ENCODE data around the gene DNAJC11. TPM values are rescaled to one million over a fixed set of nuclear protein-coding genes. Genes with fewer than 3 reads are reported as not detected.
A peak's percentile ranks its signal among the peaks of the same experiment; 100 is the strongest.
"Not testable (repeated sequence)": the region's sequence is repeated elsewhere in the genome, so short reads cannot be mapped to it uniquely, and the experiment has no call there.

DNAJC11 gene
- polyA plus RNA-seq, 4 donors, result 37.8 to 52.6 (median 40.3) TPM

- 93 to 94% (median 94%) methylated on average over 23 of the region's 23 CpGs for WGBS, 3 donors
- no peak overlapping the region for H3K27ac ChIP-seq (ENCODE audit: low read depth in 1 of 3, low read length in 2 of 3)
- no peak for FAIRE-seq
Measured at GRCh38 chr1:6653436-6654290, 48.0 kb downstream of the DNAJC11 start.

DNA sequence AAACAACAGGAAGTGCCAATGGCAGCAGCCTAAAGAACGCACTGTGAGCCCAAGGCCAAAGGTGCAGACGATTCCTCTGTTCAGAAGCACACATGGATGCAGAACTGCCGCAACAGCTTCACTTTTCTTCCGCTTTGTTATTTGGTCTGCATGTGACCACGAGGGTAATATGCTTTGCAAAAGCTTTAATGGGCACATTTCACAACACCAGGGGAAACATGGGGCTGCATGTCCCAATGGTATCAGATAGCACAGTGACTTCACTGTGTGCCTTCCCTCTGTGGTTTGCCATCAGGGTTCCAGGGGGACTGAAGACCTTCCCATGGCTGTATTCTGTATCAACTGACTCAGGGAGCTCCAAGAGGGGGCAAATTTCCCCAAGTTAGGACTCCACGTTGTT, 48.6 kb downstream of the DNAJC11 start:
- no peak for FAIRE-seq

More at GRCh38 chr1:6653436-6654290, 48.0 kb downstream of the DNAJC11 start:
- no peak overlapping the region for H3K4me3 ChIP-seq (ENCODE audit: low read depth in 1 of 3, low read length in 3 of 3)
- H3K9me3 ChIP-seq (ENCODE audit: control insufficient read depth in 2 of 2, insufficient read depth in 1 of 2, low read depth in 1 of 2, low read length in 1 of 2), result no peaks in the 10 kb centered on the region
- DNase-seq, result no peak
- no peaks in the 10 kb centered on the region for H3K27me3 ChIP-seq (ENCODE audit: control insufficient read depth in 3 of 3, insufficient read depth in 3 of 3, low read length in 3 of 3)
- no peaks in the 10 kb centered on the region for H3K4me1 ChIP-seq (ENCODE audit: control insufficient read depth in 3 of 3, insufficient read depth in 2 of 3, low read depth in 1 of 3, low read length in 2 of 3)
- H3K36me3 ChIP-seq (ENCODE audit: control insufficient read depth in 3 of 3, insufficient read depth in 2 of 3, low read depth in 1 of 3, low read length in 3 of 3), result peaks cover 14 to 55% (median 15%) of the 10 kb centered on the region in 3 donors

GRCh38 chr1:6651909-6652308, 49.7 kb downstream of the DNAJC11 start:
- FAIRE-seq, result no peak
- 85 to 94% (median 93%) methylated on average over 17 of the region's 17 CpGs for WGBS, 3 donors

More for the DNA sequence above, 48.6 kb downstream of the DNAJC11 start:
- Histone ChIP-seq H3K4me1 (ENCODE audit: control insufficient read depth in 3 of 3, insufficient read depth in 2 of 3, low read depth in 1 of 3, low read length in 2 of 3) (no peaks in the 10 kb centered on the region), H3K27ac (ENCODE audit: low read depth in 1 of 3, low read length in 2 of 3) (no peak overlapping the region), H3K9me3 (ENCODE audit: control insufficient read depth in 2 of 2, insufficient read depth in 1 of 2, low read depth in 1 of 2, low read length in 1 of 2) (no peaks in the 10 kb centered on the region), H3K27me3 (ENCODE audit: control insufficient read depth in 3 of 3, insufficient read depth in 3 of 3, low read length in 3 of 3) (no peaks in the 10 kb centered on the region), H3K36me3 (ENCODE audit: control insufficient read depth in 3 of 3, insufficient read depth in 2 of 3, low read depth in 1 of 3, low read length in 3 of 3) (peaks cover 14 to 54% (median 15%) of the 10 kb centered on the region in 3 donors), H3K4me3 (ENCODE audit: low read depth in 1 of 3, low read length in 3 of 3) (no peak overlapping the region)
- no peak for DNase-seq
- 75 to 86% (median 86%) methylated on average over 6 of the region's 6 CpGs for WGBS, 3 donors

DNA sequence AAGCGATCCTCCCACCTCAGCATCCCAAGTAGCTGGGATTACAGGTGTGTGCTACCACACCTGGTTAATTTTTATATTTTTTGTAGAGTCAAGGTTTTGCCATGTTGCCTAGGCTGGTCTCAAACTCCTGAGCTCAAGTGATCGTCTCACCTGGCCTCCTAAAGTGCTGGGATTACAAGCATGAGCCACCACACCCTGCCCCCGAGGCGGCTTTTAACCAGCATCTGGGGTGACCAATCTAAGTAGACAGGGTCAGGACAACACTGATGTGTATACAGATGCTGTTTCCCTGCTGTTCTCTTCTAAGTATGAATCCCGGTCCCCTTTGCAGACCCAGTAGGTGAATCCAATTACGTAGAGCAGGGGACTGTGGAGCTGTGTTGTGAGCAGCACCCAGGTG, 53.1 kb downstream of the DNAJC11 start:
- Histone ChIP-seq H3K4me1 (ENCODE audit: control insufficient read depth in 3 of 3, insufficient read depth in 2 of 3, low read depth in 1 of 3, low read length in 2 of 3) (no peaks in the 10 kb centered on the region), H3K27ac (ENCODE audit: low read depth in 1 of 3, low read length in 2 of 3) (no peak overlapping the region), H3K36me3 (ENCODE audit: control insufficient read depth in 3 of 3, insufficient read depth in 2 of 3, low read depth in 1 of 3, low read length in 3 of 3) (peaks cover 15 to 64% (median 17%) of the 10 kb centered on the region in 3 donors), H3K9me3 (ENCODE audit: control insufficient read depth in 2 of 2, insufficient read depth in 1 of 2, low read depth in 1 of 2, low read length in 1 of 2) (no peaks in the 10 kb centered on the region), H3K4me3 (ENCODE audit: low read depth in 1 of 3, low read length in 3 of 3) (no peak overlapping the region), H3K27me3 (ENCODE audit: control insufficient read depth in 3 of 3, insufficient read depth in 3 of 3, low read length in 3 of 3) (no peaks in the 10 kb centered on the region)
- WGBS, 3 donors, result 91 to 95% (median 94%) methylated on average over 6 of the region's 6 CpGs
- DNase-seq, result no peak
- no peak for FAIRE-seq

More at GRCh38 chr1:6651909-6652308, 49.7 kb downstream of the DNAJC11 start:
- H3K27ac ChIP-seq (ENCODE audit: low read depth in 1 of 3, low read length in 2 of 3), result no peak overlapping the region
- H3K36me3 ChIP-seq (ENCODE audit: control insufficient read depth in 3 of 3, insufficient read depth in 2 of 3, low read depth in 1 of 3, low read length in 3 of 3), result peaks cover 13 to 46% (median 15%) of the 10 kb centered on the region in 3 donors
- DNase-seq, result no peak
- H3K27me3 ChIP-seq (ENCODE audit: control insufficient read depth in 3 of 3, insufficient read depth in 3 of 3, low read length in 3 of 3), result no peaks in the 10 kb centered on the region
- H3K4me1 ChIP-seq (ENCODE audit: control insufficient read depth in 3 of 3, insufficient read depth in 2 of 3, low read depth in 1 of 3, low read length in 2 of 3), result no peaks in the 10 kb centered on the region
- no peak overlapping the region for H3K4me3 ChIP-seq (ENCODE audit: low read depth in 1 of 3, low read length in 3 of 3)
- H3K9me3 ChIP-seq (ENCODE audit: control insufficient read depth in 2 of 2, insufficient read depth in 1 of 2, low read depth in 1 of 2, low read length in 1 of 2), result no peaks in the 10 kb centered on the region

GRCh38 chr1:6646499-6647148, 55.0 kb downstream of the DNAJC11 start:
- peaks cover 4 to 64% (median 10%) of the 10 kb centered on the region in 3 donors for H3K36me3 ChIP-seq (ENCODE audit: control insufficient read depth in 3 of 3, insufficient read depth in 2 of 3, low read depth in 1 of 3, low read length in 3 of 3)

GRCh38 chr1:6645018-6645417, 56.6 kb downstream of the DNAJC11 start:
- H3K27ac ChIP-seq (ENCODE audit: low read depth in 1 of 3, low read length in 2 of 3), result no peak overlapping the region
- WGBS, 3 donors, result 92 to 95% (median 92%) methylated on average over 7 of the region's 7 CpGs
- no peak for FAIRE-seq

More at GRCh38 chr1:6646499-6647148, 55.0 kb downstream of the DNAJC11 start:
- Histone ChIP-seq H3K9me3 (ENCODE audit: control insufficient read depth in 2 of 2, insufficient read depth in 1 of 2, low read depth in 1 of 2, low read length in 1 of 2) (no peaks in the 10 kb centered on the region), H3K27me3 (ENCODE audit: control insufficient read depth in 3 of 3, insufficient read depth in 3 of 3, low read length in 3 of 3) (no peaks in the 10 kb centered on the region), H3K4me3 (ENCODE audit: low read depth in 1 of 3, low read length in 3 of 3) (no peak overlapping the region), H3K4me1 (ENCODE audit: control insufficient read depth in 3 of 3, insufficient read depth in 2 of 3, low read depth in 1 of 3, low read length in 2 of 3) (no peaks in the 10 kb centered on the region), H3K27ac (ENCODE audit: low read depth in 1 of 3, low read length in 2 of 3) (no peak overlapping the region)
- 62 to 65% (median 64%) methylated on average over 9 to 10 of the region's 10 CpGs for whole genome bisulfite sequencing, 3 donors
- peak; percentile 28 to 38 for DNase-seq
- no peak for FAIRE-seq

GRCh38 chr1:6640867-6641266, 60.7 kb downstream of the DNAJC11 start:
- H3K27ac ChIP-seq (ENCODE audit: low read depth in 1 of 3, low read length in 2 of 3); H3K4me1 ChIP-seq (ENCODE audit: control insufficient read depth in 3 of 3, insufficient read depth in 2 of 3, low read depth in 1 of 3, low read length in 2 of 3); H3K4me3 ChIP-seq (ENCODE audit: low read depth in 1 of 3, low read length in 3 of 3); DNase-seq; H3K27me3 ChIP-seq (ENCODE audit: control insufficient read depth in 3 of 3, insufficient read depth in 3 of 3, low read length in 3 of 3); H3K9me3 ChIP-seq (ENCODE audit: control insufficient read depth in 2 of 2, insufficient read depth in 1 of 2, low read depth in 1 of 2, low read length in 1 of 2); FAIRE-seq: not testable (repeated sequence)
- H3K36me3 ChIP-seq (ENCODE audit: control insufficient read depth in 3 of 3, insufficient read depth in 2 of 3, low read depth in 1 of 3, low read length in 3 of 3), result peaks cover 8 to 88% (median 17%) of the 10 kb centered on the region in 3 donors
- WGBS, 3 donors, result 91 to 98% (median 93%) methylated on average over 3 of the region's 3 CpGs

More at GRCh38 chr1:6645018-6645417, 56.6 kb downstream of the DNAJC11 start:
- no peak for DNase-seq
- H3K4me3 ChIP-seq (ENCODE audit: low read depth in 1 of 3, low read length in 3 of 3), result no peak overlapping the region
- no peaks in the 10 kb centered on the region for H3K4me1 ChIP-seq (ENCODE audit: control insufficient read depth in 3 of 3, insufficient read depth in 2 of 3, low read depth in 1 of 3, low read length in 2 of 3)
- no peaks in the 10 kb centered on the region for H3K27me3 ChIP-seq (ENCODE audit: control insufficient read depth in 3 of 3, insufficient read depth in 3 of 3, low read length in 3 of 3)
- H3K36me3 ChIP-seq (ENCODE audit: control insufficient read depth in 3 of 3, insufficient read depth in 2 of 3, low read depth in 1 of 3, low read length in 3 of 3), result peaks cover 2 to 59% (median 10%) of the 10 kb centered on the region in 3 donors
- no peaks in the 10 kb centered on the region for H3K9me3 ChIP-seq (ENCODE audit: control insufficient read depth in 2 of 2, insufficient read depth in 1 of 2, low read depth in 1 of 2, low read length in 1 of 2)

GRCh38 chr1:6638226-6638625, 63.4 kb downstream of the DNAJC11 start:
- Histone ChIP-seq H3K4me3 (ENCODE audit: low read depth in 1 of 3, low read length in 3 of 3) (no peak overlapping the region), H3K9me3 (ENCODE audit: control insufficient read depth in 2 of 2, insufficient read depth in 1 of 2, low read depth in 1 of 2, low read length in 1 of 2) (no peaks in the 10 kb centered on the region), H3K36me3 (ENCODE audit: control insufficient read depth in 3 of 3, insufficient read depth in 2 of 3, low read depth in 1 of 3, low read length in 3 of 3) (peaks cover 7 to 86% (median 11%) of the 10 kb centered on the region in 3 donors), H3K4me1 (ENCODE audit: control insufficient read depth in 3 of 3, insufficient read depth in 2 of 3, low read depth in 1 of 3, low read length in 2 of 3) (no peaks in the 10 kb centered on the region), H3K27me3 (ENCODE audit: control insufficient read depth in 3 of 3, insufficient read depth in 3 of 3, low read length in 3 of 3) (no peaks in the 10 kb centered on the region), H3K27ac (ENCODE audit: low read depth in 1 of 3, low read length in 2 of 3) (no peak overlapping the region)
- no peak for DNase-seq
- 72 to 89% (median 88%) methylated on average over 18 of the region's 18 CpGs for WGBS, 3 donors
- FAIRE-seq, result no peak

Measured in small intestine (tissue), 7 donors.